ENCODE results near the gene KIDINS220. TPM values are rescaled to one million over a fixed set of nuclear protein-coding genes. Genes with fewer than 3 reads are reported as not detected.

KIDINS220 gene
- total and polyA plus RNA-seq, 5 donors from 2014 or later, result 9.9 to 52.2 (median 20.2) TPM

DNA sequence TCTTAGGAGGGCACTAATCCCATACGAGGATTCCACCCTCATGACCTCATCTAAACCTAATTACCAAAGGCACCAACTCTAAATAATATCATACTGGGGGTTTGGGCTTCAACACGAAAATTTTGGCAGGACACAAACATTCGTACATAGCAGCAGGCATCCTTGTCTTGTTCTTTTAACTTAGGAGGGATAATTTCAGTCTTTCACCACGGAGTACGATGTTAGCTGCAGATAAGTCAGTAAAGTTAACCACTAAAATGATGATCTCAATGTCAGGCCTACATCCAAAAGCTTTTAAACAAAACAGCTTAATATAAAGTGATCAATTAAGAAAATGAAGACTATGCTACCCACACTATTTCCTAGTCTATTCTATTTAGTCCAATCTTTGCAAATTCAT lies 80.7 kb downstream of the KIDINS220 start:
- H3K9me3 Mint-ChIP-seq, result peaks cover 0 to 21% (median 0%) of the 10 kb centered on the region in 7 donors
- Histone ChIP-seq H3K27me3 (ENCODE audit: control insufficient read depth, insufficient read depth, low read length) (no peaks in the 10 kb centered on the region), H3K4me1 (ENCODE audit: control insufficient read depth, insufficient read depth, low read length, poor library complexity, severe bottlenecking) (no peaks in the 10 kb centered on the region), H3K4me3 (ENCODE audit: low read depth, low read length) (no peak overlapping the region), H3K27ac (ENCODE audit: insufficient read depth, low read length, poor library complexity, severe bottlenecking) (no peak overlapping the region), H3K36me3 (ENCODE audit: control insufficient read depth, insufficient read depth, low read length) (peaks cover 28% of the 10 kb centered on the region), H3K9me3 (ENCODE audit: control insufficient read depth in 2 of 2, low read length in 2 of 2) (peaks cover 0 to 7% of the 10 kb centered on the region in 2 experiments)
- ATAC-seq (ENCODE audit: low read depth in 2 of 2), result no peak
- peaks cover 0 to 16% (median 3%) of the 10 kb centered on the region in 4 donors for H3K4me1 Mint-ChIP-seq
- H3K27ac Mint-ChIP-seq, result no peak overlapping the region
- no peak overlapping the region for H3K4me3 Mint-ChIP-seq
- H3K36me3 Mint-ChIP-seq, result peaks cover 44% of the 10 kb centered on the region
- DNase-seq, result no peak
- H3K27me3 Mint-ChIP-seq, result no peaks in the 10 kb centered on the region

DNA sequence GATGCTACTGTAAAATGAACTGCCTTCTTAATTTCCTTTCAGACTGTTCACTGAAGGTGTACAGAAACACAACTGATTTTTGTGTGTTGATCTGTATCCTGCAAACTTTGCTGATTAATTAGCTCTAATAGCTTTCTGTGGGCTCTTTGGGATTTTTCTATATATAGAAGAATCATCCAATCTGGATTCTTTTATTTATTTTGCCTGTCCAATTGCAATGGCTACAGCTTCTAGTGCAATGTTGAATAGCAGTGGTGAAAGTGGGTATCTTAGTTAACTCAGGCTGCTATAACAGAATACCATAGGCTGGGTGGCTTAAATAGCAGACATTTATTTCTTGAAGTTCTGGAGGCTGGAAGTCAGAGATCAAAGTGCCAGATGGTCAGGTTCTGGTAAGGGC lies 81.2 kb downstream of the KIDINS220 start:
- Mint-ChIP-seq H3K4me1 (peaks cover 0 to 14% (median 2%) of the 10 kb centered on the region in 4 donors), H3K4me3 (no peak overlapping the region), H3K27ac (no peak overlapping the region), H3K27me3 (no peaks in the 10 kb centered on the region), H3K9me3 (peaks cover 0 to 21% (median 0%) of the 10 kb centered on the region in 7 donors), H3K36me3 (peaks cover 44% of the 10 kb centered on the region)
- no peak for ATAC-seq (ENCODE audit: low read depth in 2 of 2)
- no peaks in the 10 kb centered on the region for H3K4me1 ChIP-seq (ENCODE audit: control insufficient read depth, insufficient read depth, low read length, poor library complexity, severe bottlenecking)
- no peaks in the 10 kb centered on the region for H3K27me3 ChIP-seq (ENCODE audit: control insufficient read depth, insufficient read depth, low read length)
- no peak overlapping the region for H3K4me3 ChIP-seq (ENCODE audit: low read depth, low read length)
- DNase-seq, result no peak
- H3K9me3 ChIP-seq (ENCODE audit: control insufficient read depth in 2 of 2, low read length in 2 of 2), result peaks cover 0 to 7% of the 10 kb centered on the region in 2 experiments
- no peak overlapping the region for H3K27ac ChIP-seq (ENCODE audit: insufficient read depth, low read length, poor library complexity, severe bottlenecking)
- H3K36me3 ChIP-seq (ENCODE audit: control insufficient read depth, insufficient read depth, low read length), result peaks cover 29% of the 10 kb centered on the region

DNA sequence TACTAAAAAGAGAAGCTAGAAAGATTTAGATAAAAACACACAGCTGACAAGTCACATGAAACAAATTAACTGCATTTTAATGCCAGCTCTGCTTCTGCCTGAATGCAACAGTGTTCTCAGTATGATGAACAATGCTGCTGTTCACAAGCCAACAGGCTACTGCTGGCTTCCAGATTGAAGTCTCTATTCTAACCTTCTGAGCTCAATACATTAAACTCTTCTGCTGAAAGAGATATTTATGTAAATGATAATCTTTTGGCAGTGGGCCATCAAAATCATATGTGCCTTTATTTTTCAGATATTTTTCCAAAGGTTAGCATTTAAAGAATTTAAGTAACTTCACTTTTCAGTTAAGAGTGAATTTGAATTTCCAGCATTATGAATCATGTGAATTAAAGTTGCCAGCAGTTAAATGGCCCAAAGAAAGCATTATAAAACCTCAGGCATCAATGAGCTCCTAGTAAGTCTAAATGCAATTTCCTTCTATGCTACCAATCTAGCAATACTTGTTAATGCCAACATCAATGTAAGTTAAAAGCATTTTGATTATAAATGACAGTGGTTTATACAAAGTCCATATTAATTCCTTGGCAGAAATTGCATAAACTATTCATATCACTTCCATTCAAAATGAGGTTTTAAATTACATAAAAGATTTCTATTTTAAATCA lies 83.2 kb downstream of the KIDINS220 start:
- Mint-ChIP-seq H3K36me3 (peaks cover 44% of the 10 kb centered on the region), H3K27me3 (no peaks in the 10 kb centered on the region), H3K9me3 (peaks cover 0 to 21% (median 0%) of the 10 kb centered on the region in 7 donors), H3K4me1 (peaks cover 0 to 6% (median 2%) of the 10 kb centered on the region in 4 donors), H3K27ac (no peak overlapping the region), H3K4me3 (no peak overlapping the region)
- H3K27me3 ChIP-seq (ENCODE audit: control insufficient read depth, insufficient read depth, low read length), result no peaks in the 10 kb centered on the region
- H3K4me3 ChIP-seq (ENCODE audit: low read depth, low read length), result no peak overlapping the region
- ATAC-seq (ENCODE audit: low read depth in 2 of 2), result no peak
- H3K9me3 ChIP-seq (ENCODE audit: control insufficient read depth in 2 of 2, low read length in 2 of 2), result peaks cover 0 to 7% of the 10 kb centered on the region in 2 experiments
- DNase-seq, result no peak
- H3K27ac ChIP-seq (ENCODE audit: insufficient read depth, low read length, poor library complexity, severe bottlenecking), result no peak overlapping the region
- H3K4me1 ChIP-seq (ENCODE audit: control insufficient read depth, insufficient read depth, low read length, poor library complexity, severe bottlenecking), result no peaks in the 10 kb centered on the region
- H3K36me3 ChIP-seq (ENCODE audit: control insufficient read depth, insufficient read depth, low read length), result peaks cover 37% of the 10 kb centered on the region

DNA sequence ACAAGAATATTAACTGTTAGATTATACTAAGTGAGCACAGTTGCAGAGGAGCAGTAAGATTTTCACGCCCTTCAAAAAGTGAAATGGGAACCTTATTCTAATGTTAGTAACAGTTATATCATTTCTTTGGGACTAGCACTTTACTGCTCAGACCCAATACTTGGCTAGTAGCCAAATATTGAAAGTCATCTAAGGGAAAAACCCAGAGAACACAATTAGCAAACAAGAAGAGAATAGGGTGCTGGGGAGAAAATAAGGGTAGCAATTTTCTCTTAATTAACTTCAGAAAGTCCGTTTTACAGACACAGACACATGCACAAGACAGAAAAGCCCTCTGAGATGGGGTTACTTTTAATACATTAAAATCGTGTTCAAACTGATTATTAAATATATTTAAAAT lies 83.8 kb downstream of the KIDINS220 start:
- Histone ChIP-seq H3K9me3 (ENCODE audit: control insufficient read depth in 2 of 2, low read length in 2 of 2) (peaks cover 0 to 7% of the 10 kb centered on the region in 2 experiments), H3K27ac (ENCODE audit: insufficient read depth, low read length, poor library complexity, severe bottlenecking) (no peak overlapping the region), H3K36me3 (ENCODE audit: control insufficient read depth, insufficient read depth, low read length) (peaks cover 35% of the 10 kb centered on the region), H3K27me3 (ENCODE audit: control insufficient read depth, insufficient read depth, low read length) (no peaks in the 10 kb centered on the region), H3K4me1 (ENCODE audit: control insufficient read depth, insufficient read depth, low read length, poor library complexity, severe bottlenecking) (no peaks in the 10 kb centered on the region), H3K4me3 (ENCODE audit: low read depth, low read length) (no peak overlapping the region)
- DNase-seq (no peak), ATAC-seq (ENCODE audit: low read depth in 2 of 2) (no peak)
- H3K4me1 Mint-ChIP-seq, result peaks cover 0 to 6% (median 2%) of the 10 kb centered on the region in 4 donors
- H3K4me3 Mint-ChIP-seq, result no peak overlapping the region
- H3K36me3 Mint-ChIP-seq, result peaks cover 40% of the 10 kb centered on the region
- H3K27me3 Mint-ChIP-seq, result no peaks in the 10 kb centered on the region
- H3K9me3 Mint-ChIP-seq, result peaks cover 0 to 18% (median 0%) of the 10 kb centered on the region in 7 donors
- no peak overlapping the region for H3K27ac Mint-ChIP-seq

DNA sequence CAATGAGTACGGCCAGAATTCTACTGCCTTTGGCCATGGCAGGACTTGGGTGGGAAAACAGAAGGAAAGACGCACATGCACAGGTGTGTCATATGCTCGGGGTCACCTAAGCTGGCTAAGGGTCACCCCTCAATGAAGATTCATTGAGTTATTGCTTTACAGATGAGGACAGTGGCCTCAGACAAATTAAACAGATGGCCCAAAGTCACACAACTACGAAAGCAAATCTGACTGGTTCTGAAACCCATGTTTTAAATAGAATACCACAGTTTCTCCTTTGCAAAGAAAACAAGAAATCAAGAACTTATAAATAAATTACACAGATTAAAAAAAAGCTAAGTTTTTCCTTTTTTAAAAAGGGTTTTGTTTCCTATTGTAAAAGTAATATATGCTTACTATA lies 85.0 kb downstream of the KIDINS220 start:
- peaks cover 0 to 4% of the 10 kb centered on the region in 2 experiments for H3K9me3 ChIP-seq (ENCODE audit: control insufficient read depth in 2 of 2, low read length in 2 of 2)
- no peak overlapping the region for H3K4me3 Mint-ChIP-seq
- H3K27me3 Mint-ChIP-seq, result no peaks in the 10 kb centered on the region
- no peaks in the 10 kb centered on the region for H3K4me1 ChIP-seq (ENCODE audit: control insufficient read depth, insufficient read depth, low read length, poor library complexity, severe bottlenecking)
- H3K27me3 ChIP-seq (ENCODE audit: control insufficient read depth, insufficient read depth, low read length), result no peaks in the 10 kb centered on the region
- ATAC-seq (ENCODE audit: low read depth in 2 of 2), result no peak
- DNase-seq, result no peak
- H3K27ac Mint-ChIP-seq, result no peak overlapping the region
- H3K36me3 ChIP-seq (ENCODE audit: control insufficient read depth, insufficient read depth, low read length), result peaks cover 40% of the 10 kb centered on the region
- peaks cover 0 to 6% (median 2%) of the 10 kb centered on the region in 4 donors for H3K4me1 Mint-ChIP-seq
- H3K36me3 Mint-ChIP-seq, result peaks cover 32% of the 10 kb centered on the region
- no peak overlapping the region for H3K27ac ChIP-seq (ENCODE audit: insufficient read depth, low read length, poor library complexity, severe bottlenecking)
- H3K4me3 ChIP-seq (ENCODE audit: low read depth, low read length), result no peak overlapping the region
- peaks cover 0 to 13% (median 0%) of the 10 kb centered on the region in 7 donors for H3K9me3 Mint-ChIP-seq

DNA sequence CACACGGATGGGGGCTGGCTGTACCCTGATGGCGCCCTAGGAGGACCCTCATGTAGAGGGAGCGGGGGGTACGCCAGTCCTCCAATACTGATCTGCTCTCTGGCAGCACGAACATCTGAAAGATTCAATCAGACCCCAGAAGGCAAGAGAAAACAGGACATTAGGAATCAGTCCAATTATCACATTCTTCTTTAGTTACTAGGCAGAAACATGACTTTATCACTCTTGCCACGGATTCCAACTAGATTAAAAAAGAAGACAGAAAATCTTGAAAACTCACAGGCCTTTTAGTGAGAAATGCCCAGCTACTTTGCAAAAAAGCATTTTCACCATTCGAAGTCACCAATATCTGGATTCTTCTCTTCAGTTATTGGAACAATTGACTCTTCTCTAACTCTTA lies 87.2 kb downstream of the KIDINS220 start:
- ATAC-seq (ENCODE audit: low read depth in 2 of 2) (no peak), DNase-seq (no peak)
- H3K27ac ChIP-seq (ENCODE audit: insufficient read depth, low read length, poor library complexity, severe bottlenecking), result no peak overlapping the region
- Mint-ChIP-seq H3K27ac (peak overlapping the region in 1 of 3 donors; percentile 25), H3K9me3 (no peaks in the 10 kb centered on the region), H3K27me3 (no peaks in the 10 kb centered on the region), H3K4me3 (no peak overlapping the region), H3K36me3 (peaks cover 23% of the 10 kb centered on the region), H3K4me1 (peaks cover 0 to 5% (median 2%) of the 10 kb centered on the region in 4 donors)
- H3K4me1 ChIP-seq (ENCODE audit: control insufficient read depth, insufficient read depth, low read length, poor library complexity, severe bottlenecking), result no peaks in the 10 kb centered on the region
- H3K9me3 ChIP-seq (ENCODE audit: control insufficient read depth in 2 of 2, low read length in 2 of 2), result no peaks in the 10 kb centered on the region
- H3K36me3 ChIP-seq (ENCODE audit: control insufficient read depth, insufficient read depth, low read length), result peaks cover 34% of the 10 kb centered on the region
- H3K27me3 ChIP-seq (ENCODE audit: control insufficient read depth, insufficient read depth, low read length), result no peaks in the 10 kb centered on the region
- H3K4me3 ChIP-seq (ENCODE audit: low read depth, low read length), result no peak overlapping the region

DNA sequence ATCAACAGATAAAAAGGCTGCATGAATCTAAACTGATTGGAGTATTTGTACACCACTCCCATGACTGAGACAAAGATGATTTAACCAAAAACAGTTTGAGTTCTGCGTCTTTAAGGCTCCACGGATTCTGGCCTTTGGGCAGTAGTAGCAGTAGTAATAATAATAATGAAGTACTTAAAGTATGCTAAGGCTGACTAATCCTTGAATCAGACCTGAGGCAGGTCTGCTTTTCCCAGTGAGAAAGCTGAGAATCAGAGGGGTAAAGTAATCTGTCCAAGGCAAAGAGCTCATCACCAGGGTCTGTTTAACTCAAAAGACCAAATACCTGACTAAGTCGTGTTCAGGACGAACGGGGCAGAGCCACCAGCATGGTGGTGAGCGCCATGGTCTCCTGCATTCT lies 94.2 kb downstream of the KIDINS220 start:
- H3K9me3 Mint-ChIP-seq, result no peaks in the 10 kb centered on the region
- Histone ChIP-seq H3K27ac (ENCODE audit: insufficient read depth, low read length, poor library complexity, severe bottlenecking) (no peak overlapping the region), H3K4me1 (ENCODE audit: control insufficient read depth, insufficient read depth, low read length, poor library complexity, severe bottlenecking) (no peaks in the 10 kb centered on the region), H3K9me3 (ENCODE audit: control insufficient read depth in 2 of 2, low read length in 2 of 2) (no peaks in the 10 kb centered on the region), H3K27me3 (ENCODE audit: control insufficient read depth, insufficient read depth, low read length) (no peaks in the 10 kb centered on the region), H3K4me3 (ENCODE audit: low read depth, low read length) (no peak overlapping the region), H3K36me3 (ENCODE audit: control insufficient read depth, insufficient read depth, low read length) (peaks cover 33% of the 10 kb centered on the region)
- DNase-seq (no peak), ATAC-seq (ENCODE audit: low read depth in 2 of 2) (no peak)
- peaks cover 0 to 7% (median 1%) of the 10 kb centered on the region in 4 donors for H3K4me1 Mint-ChIP-seq
- no peak overlapping the region for H3K4me3 Mint-ChIP-seq
- H3K27ac Mint-ChIP-seq, result no peak overlapping the region
- H3K27me3 Mint-ChIP-seq, result no peaks in the 10 kb centered on the region
- peaks cover 21% of the 10 kb centered on the region for H3K36me3 Mint-ChIP-seq

DNA sequence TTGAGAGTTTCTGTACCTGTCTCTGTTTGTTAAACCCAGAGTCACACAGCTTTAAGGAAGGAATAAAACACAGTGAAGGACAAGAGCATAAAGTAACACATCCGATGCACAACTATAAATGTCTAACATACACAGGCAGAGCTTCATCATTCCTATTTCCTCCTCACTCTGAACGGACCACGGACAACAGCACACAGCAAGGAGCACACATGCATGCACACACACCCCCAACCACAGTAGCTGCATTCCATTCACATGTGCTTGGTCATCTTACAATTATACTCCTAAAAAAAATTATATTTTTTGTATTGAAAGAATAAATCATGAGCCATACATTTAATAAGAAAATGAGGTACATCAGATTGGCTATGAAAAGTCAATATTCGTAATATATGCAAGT lies 97.3 kb downstream of the KIDINS220 start:
- Mint-ChIP-seq H3K27ac (peak overlapping the region in 1 of 3 donors; percentile 52), H3K4me3 (no peak overlapping the region), H3K9me3 (no peaks in the 10 kb centered on the region), H3K4me1 (peaks cover 0 to 7% (median 1%) of the 10 kb centered on the region in 4 donors), H3K36me3 (peaks cover 22% of the 10 kb centered on the region), H3K27me3 (no peaks in the 10 kb centered on the region)
- Histone ChIP-seq H3K27me3 (ENCODE audit: control insufficient read depth, insufficient read depth, low read length) (no peaks in the 10 kb centered on the region), H3K27ac (ENCODE audit: insufficient read depth, low read length, poor library complexity, severe bottlenecking) (no peak overlapping the region), H3K36me3 (ENCODE audit: control insufficient read depth, insufficient read depth, low read length) (peaks cover 42% of the 10 kb centered on the region), H3K4me1 (ENCODE audit: control insufficient read depth, insufficient read depth, low read length, poor library complexity, severe bottlenecking) (no peaks in the 10 kb centered on the region), H3K4me3 (ENCODE audit: low read depth, low read length) (no peak overlapping the region), H3K9me3 (ENCODE audit: control insufficient read depth in 2 of 2, low read length in 2 of 2) (no peaks in the 10 kb centered on the region)
- DNase-seq, result no peak
- no peak for ATAC-seq (ENCODE audit: low read depth in 2 of 2)

Data from CD4-positive, CD25-positive, alpha-beta regulatory T cell (primary cell).